Hematopoietic multipotent progenitor cell treated with erythropoietin and hydrocortisone succinate and interleukin-3 and kit ligand, for 4 days (in vitro differentiated cells): Measurements from ENCODE around the gene LMBRD1.
"Not testable (repeated sequence)": the region's sequence is repeated elsewhere in the genome, so short reads cannot be mapped to it uniquely, and the experiment has no call there.

ENCODE experiments used
- DNase-seq: peaks from one replicate; pipeline ENCODE4 v3.0.0-alpha.2; 2015

LMBRD1 gene

DNA sequence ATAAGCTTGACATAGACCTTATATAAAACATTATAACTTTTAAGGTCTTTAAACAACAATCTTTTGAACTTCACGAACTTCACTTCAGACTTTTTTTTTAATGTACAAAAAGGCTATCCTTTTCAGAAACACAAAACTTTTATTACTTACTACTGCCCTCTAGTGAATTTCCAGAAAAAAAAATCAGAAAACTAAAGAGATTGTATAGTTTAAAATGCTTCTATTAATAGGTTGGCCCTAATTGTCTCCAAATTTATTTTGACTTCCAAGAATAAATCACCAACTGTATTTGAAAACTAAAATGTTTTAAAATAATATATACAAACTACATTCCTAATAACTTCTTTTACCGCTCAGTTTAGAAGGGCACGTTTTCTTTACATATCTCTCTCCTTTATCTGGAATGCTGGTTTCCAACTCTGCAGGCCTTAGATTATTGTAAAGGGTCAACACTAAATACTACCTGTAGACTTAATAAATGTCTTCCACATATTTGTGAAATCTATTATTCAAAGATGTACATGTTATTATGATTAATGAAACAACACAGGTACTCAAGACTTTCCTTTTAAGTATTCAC is 66.8 kb downstream of the LMBRD1 start:
- DNase-seq: peak; percentile 36

- no peak for DNase-seq
Observed at GRCh38 chr6:69722683-69723082, 74.1 kb downstream of the LMBRD1 start.

DNA sequence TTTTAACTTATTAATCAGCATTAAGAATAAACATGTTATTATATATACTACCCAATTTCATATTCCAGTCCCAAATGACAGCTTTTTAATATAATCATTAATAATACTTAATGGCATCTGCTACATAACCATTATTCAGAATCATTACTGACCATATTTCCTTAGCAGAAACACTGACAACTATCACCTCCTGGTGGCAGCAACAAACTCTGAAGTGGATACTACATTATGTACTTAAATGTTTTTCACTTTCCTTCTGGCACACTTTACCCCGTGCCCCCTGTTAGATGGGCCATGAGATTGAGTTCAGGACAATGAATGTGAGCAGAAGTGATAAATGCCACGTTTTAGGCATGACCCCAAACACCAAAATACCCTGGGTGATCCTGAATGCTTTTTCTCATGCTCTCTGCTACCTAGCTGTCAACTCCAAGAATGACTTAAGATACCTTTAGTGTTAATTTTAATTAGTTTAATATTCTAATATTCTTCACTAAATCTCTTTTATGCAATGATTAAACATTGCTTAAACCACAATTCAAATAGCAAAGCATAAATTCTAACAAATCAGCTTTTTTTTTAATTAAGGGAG is 77.1 kb downstream of the LMBRD1 start:
- peak; percentile 60 for DNase-seq

- DNase-seq: no peak
Observed at GRCh38 chr6:69706724-69707123, 90.1 kb downstream of the LMBRD1 start.

DNA sequence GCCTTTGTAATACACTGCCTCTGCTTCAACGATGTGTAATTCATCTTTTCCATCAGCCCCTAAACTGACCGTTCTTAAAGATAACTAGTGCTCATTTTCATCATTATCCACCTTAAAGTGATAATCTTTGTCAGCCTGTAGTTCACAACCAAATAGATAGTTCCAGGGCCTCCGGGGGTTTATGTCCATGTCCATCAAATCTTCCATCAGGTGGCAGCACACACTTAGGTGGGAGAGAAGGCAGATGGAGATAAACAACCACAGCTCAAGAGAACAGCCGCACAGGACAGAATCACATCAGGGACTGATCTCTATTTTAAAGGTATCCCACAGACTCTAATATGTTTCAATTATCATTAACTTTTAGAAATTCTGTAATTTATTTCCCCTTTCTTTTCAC is 90.9 kb downstream of the LMBRD1 start:
- no peak for DNase-seq

DNA sequence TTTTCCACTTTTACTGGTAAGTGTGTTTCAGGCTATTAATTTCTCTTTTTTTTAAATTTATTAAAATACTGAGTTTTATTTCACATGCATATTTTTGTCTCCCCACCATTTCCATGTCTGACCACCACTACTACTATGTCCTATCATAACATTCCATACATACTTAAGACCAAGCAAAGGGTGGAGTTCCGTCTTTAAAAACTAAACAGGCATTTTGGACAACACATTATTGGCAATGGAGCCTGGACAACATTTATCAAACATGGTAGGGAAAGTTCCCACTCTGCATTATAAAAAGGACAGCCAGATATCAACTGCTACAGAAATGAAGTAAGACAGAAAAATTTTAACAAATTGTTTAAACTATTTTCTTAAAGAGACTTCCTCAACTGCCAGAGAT is 91.9 kb downstream of the LMBRD1 start:
- DNase-seq: no peak

GRCh38 chr6:69699655-69700054 is 97.2 kb downstream of the LMBRD1 start:
- no peak for DNase-seq

DNA sequence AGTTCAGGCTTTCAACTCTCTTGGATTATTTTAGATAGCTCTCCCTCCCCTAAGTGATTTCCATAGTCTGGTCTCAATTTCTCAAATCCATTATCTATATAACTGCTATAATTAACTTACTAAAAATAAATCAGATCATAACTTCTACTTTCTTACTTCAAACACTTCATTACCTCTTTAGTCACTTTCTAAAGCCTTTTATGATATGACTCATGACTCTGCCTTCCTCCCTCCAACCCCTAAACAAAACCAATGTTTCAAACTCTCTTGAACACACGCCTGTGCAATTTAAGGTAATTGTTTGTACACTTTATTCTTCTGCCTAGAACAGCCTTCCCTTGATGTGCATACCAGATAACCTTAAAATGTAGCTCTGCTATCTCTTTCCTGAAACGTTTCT is 100.5 kb downstream of the LMBRD1 start:
- DNase-seq: no peak

GRCh38 chr6:69693762-69694161 is 103.0 kb downstream of the LMBRD1 start:
- no peak for DNase-seq

- DNase-seq: no peak
Observed at GRCh38 chr6:69690986-69691385, 105.8 kb downstream of the LMBRD1 start.

GRCh38 chr6:69680302-69680701 is 116.5 kb downstream of the LMBRD1 start:
- no peak for DNase-seq

GRCh38 chr6:69673298-69673697 is 123.5 kb downstream of the LMBRD1 start:
- DNase-seq: no peak

GRCh38 chr6:69668916-69669315 is 127.9 kb downstream of the LMBRD1 start:
- DNase-seq: no peak

DNA sequence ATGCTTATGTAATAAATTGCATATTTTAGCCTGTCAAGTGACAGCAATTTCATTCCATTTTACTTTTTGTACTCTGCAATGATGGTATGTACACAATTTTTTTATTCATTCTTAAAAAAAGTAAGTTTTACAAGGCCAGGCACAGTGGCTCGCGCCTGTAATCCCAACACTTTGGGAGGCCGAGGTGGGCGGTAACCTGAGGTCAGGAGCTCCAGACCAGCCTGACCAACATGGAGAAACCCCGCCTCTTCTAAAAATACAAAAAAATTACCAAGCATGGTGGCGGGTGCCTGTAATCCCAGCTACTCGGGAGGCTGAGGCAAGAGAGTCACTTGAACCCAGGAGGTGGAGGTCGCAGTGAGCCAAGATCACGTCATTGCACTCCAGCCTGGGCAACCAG is 130.0 kb downstream of the LMBRD1 start:
- DNase-seq: not testable (repeated sequence)

GRCh38 chr6:69665437-69665836 is 131.4 kb downstream of the LMBRD1 start:
- DNase-seq: no peak

GRCh38 chr6:69664551-69664950 is 132.3 kb downstream of the LMBRD1 start:
- DNase-seq: no peak

DNA sequence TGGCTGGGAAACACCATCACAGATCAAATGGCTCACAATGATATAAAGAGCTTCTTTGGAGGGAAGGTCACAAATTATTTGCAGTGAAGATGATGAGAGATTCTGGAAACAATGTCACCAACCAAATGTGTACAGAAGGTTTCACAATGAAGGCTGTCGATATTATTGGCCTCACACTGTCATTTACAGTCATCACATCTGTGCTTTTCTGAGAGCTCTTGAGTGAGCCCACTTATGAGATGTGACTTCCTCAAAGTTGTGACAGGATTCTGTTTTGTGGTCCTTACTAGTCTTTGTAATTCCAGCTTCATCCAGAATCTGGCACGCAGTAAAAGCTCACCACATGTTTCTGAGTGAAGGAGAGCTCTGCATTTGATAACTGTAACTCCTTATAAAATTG is 133.6 kb downstream of the LMBRD1 start:
- no peak for DNase-seq

- DNase-seq: no peak
Observed at GRCh38 chr6:69650703-69651102, 146.1 kb downstream of the LMBRD1 start.

DNA sequence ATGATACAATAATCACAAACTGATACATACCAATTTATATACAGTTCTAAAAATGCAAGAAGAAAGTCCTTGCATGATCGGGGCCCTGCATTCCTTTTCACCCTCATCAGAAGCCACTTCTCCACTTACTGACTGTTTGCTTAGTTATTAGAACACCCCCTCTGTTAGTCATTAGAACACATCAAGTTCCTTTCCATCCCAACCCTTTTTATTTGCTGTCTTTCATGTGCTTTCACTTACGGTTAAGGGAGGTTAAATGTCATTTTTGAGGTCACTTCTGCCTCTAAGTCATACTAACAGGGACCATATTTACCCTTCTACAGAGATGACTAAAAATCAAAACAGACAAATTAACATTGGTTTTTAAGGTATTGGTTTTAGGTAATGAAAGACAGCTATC is 149.1 kb downstream of the LMBRD1 start:
- DNase-seq: no peak

GRCh38 chr6:69643688-69644087 is 153.1 kb downstream of the LMBRD1 start:
- DNase-seq: no peak

GRCh38 chr6:69632932-69633331 is 163.9 kb downstream of the LMBRD1 start:
- DNase-seq: no peak

DNA sequence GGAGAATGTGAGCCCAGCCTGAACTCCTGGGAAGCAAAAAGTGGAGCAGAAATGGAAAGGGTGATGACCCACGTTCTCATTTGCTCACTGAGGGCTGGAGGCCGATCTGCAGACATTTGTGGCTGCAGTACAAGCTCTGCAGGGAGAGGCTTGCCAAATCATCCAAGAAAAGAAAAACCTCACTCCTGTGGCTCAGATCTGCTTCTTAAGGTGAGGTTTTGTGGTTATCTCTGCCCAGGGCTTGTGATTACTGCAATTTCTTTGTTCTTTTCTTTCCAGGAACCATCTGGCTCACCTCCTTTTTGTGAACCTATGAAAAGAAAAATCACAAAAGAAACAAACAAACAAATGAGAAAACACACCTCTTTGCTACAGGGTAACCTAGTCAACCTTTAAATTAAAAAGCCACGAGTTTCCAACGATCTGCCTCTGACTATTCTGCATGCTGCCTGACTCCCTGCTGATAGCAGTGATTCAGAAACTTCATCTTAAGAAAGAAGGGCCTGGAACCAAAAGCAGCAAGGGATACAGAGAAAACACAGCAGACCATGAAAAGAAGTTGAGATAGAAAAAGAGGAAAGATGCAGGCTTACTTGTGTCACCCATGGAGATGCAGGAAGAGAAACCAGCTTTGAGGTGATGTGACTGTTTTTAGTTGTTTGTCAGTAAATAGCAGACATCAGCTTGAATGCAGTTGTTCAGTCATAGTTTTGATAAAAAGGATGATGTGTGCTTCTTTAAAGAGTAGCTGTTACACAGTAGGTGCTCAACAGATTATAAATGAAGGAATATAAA is 165.1 kb downstream of the LMBRD1 start:
- DNase-seq: no peak

DNA sequence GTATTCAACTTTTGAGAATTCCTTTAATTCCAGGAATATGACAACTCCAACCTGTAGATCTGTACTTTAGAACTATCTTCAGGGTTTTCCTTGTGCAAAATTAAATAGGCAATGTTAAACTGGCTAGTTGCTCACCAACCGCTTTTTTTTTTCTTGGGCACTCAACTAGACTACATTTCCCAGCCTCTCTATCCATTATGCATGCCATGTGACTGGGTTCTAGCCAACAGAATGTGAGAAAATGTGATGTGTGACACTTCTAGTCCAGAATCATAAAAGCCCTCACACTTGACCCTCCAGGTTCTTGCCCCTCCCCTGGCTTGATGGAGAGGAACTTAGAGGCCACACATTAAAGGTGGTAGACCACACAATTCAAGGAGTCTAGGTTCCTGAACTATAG is 166.0 kb downstream of the LMBRD1 start:
- DNase-seq: no peak

- DNase-seq: no peak
Observed at GRCh38 chr6:69627625-69628024, 169.2 kb downstream of the LMBRD1 start.
